ENCODE data around the gene LY9. TPM values are rescaled to one million over a fixed set of nuclear protein-coding genes. Genes with fewer than 3 reads are reported as not detected.

The LY9 gene
- total and polyA plus RNA-seq, 4 donors, result 0.21 to 1.5 (median 0.63) TPM

GRCh38 chr1:160807738-160808137 is 11.8 kb downstream of the LY9 start (continued):
- TF ChIP-seq, protein P1, sequence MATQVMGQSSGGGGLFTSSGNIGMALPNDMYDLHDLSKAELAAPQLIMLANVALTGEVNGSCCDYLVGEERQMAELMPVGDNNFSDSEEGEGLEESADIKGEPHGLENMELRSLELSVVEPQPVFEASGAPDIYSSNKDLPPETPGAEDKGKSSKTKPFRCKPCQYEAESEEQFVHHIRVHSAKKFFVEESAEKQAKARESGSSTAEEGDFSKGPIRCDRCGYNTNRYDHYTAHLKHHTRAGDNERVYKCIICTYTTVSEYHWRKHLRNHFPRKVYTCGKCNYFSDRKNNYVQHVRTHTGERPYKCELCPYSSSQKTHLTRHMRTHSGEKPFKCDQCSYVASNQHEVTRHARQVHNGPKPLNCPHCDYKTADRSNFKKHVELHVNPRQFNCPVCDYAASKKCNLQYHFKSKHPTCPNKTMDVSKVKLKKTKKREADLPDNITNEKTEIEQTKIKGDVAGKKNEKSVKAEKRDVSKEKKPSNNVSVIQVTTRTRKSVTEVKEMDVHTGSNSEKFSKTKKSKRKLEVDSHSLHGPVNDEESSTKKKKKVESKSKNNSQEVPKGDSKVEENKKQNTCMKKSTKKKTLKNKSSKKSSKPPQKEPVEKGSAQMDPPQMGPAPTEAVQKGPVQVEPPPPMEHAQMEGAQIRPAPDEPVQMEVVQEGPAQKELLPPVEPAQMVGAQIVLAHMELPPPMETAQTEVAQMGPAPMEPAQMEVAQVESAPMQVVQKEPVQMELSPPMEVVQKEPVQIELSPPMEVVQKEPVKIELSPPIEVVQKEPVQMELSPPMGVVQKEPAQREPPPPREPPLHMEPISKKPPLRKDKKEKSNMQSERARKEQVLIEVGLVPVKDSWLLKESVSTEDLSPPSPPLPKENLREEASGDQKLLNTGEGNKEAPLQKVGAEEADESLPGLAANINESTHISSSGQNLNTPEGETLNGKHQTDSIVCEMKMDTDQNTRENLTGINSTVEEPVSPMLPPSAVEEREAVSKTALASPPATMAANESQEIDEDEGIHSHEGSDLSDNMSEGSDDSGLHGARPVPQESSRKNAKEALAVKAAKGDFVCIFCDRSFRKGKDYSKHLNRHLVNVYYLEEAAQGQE (IDR thresholded peaks at IDR 0.05), result no peak
- TF ChIP-seq, protein P2, sequence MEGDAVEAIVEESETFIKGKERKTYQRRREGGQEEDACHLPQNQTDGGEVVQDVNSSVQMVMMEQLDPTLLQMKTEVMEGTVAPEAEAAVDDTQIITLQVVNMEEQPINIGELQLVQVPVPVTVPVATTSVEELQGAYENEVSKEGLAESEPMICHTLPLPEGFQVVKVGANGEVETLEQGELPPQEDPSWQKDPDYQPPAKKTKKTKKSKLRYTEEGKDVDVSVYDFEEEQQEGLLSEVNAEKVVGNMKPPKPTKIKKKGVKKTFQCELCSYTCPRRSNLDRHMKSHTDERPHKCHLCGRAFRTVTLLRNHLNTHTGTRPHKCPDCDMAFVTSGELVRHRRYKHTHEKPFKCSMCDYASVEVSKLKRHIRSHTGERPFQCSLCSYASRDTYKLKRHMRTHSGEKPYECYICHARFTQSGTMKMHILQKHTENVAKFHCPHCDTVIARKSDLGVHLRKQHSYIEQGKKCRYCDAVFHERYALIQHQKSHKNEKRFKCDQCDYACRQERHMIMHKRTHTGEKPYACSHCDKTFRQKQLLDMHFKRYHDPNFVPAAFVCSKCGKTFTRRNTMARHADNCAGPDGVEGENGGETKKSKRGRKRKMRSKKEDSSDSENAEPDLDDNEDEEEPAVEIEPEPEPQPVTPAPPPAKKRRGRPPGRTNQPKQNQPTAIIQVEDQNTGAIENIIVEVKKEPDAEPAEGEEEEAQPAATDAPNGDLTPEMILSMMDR (IDR thresholded peaks at IDR 0.05; ENCODE audit: low read depth, low read length, missing input control), result no peak
- TF ChIP-seq FOXA1 (IDR thresholded peaks at IDR 0.05) (no peak), FOXA2 (IDR thresholded peaks at IDR 0.05) (no peak), RAD21 (IDR thresholded peaks at IDR 0.05) (no peak), YY1 (IDR thresholded peaks at IDR 0.05) (no peak)

DNA sequence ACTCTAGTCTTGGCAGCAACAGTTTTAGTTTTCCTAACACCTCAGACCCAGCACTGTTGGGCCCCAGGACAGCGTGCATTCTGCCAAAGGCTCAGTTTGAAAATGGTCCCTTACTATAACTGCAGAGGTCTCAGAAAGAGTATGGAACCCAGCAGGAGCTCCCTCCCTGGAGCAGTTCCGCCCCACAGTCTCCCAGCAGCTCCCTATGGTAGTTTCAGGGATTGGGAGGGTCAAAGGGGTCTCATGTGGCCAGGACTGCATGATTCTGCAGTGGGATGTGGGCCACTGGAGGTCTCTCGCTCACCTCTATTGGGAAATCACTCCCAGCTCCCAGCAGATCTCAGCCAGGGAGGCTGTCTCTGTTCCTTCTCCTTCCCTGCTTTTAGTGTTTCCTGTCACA is 12.3 kb downstream of the LY9 start:
- Histone ChIP-seq H3K36me3 (ENCODE audit: control insufficient read depth in 4 of 4, insufficient read depth in 3 of 4, low read depth in 1 of 4, low read length in 3 of 4) (no peaks in the 10 kb centered on the region), H3K27ac (ENCODE audit: low read depth in 1 of 2, low read length in 2 of 2) (no peak overlapping the region), H3K9me3 (ENCODE audit: control insufficient read depth in 4 of 4, low read length in 3 of 4) (peaks cover 0 to 2% (median 0%) of the 10 kb centered on the region in 4 donors), H3K9ac (ENCODE audit: low read depth in 1 of 2, low read length in 2 of 2) (no peak overlapping the region), H3K4me1 (ENCODE audit: control insufficient read depth in 4 of 4, insufficient read depth in 4 of 4, low read length in 3 of 4) (no peaks in the 10 kb centered on the region), H3K27me3 (ENCODE audit: control insufficient read depth in 4 of 4, insufficient read depth in 4 of 4, low read length in 3 of 4) (no peaks in the 10 kb centered on the region), H3K4me3 (ENCODE audit: low read depth in 1 of 3, low read length in 3 of 3) (no peak overlapping the region)
- TF ChIP-seq TAF1 (conservative IDR thresholded peaks at IDR 0.05) (no peak), EGR1 (IDR thresholded peaks at IDR 0.05; ENCODE audit: low read depth in 2 of 2) (no peak), JUND (IDR thresholded peaks at IDR 0.05) (no peak), ZBTB33 (IDR thresholded peaks at IDR 0.05) (no peak), HNF4G (IDR thresholded peaks at IDR 0.05) (no peak), SP1 (IDR thresholded peaks at IDR 0.05) (no peak), FOXA1 (IDR thresholded peaks at IDR 0.05) (no peak), RAD21 (IDR thresholded peaks at IDR 0.05) (no peak), YY1 (IDR thresholded peaks at IDR 0.05) (no peak), NR2F2 (IDR thresholded peaks at IDR 0.05) (no peak), RXRA (IDR thresholded peaks at IDR 0.05) (no peak), GABPA (IDR thresholded peaks at IDR 0.05 in 1 of 2, conservative IDR thresholded peaks at IDR 0.05 in 1 of 2) (no peak), ATF3 (IDR thresholded peaks at IDR 0.05) (no peak), HNF4A (conservative IDR thresholded peaks at IDR 0.05) (no peak), FOXA2 (IDR thresholded peaks at IDR 0.05) (no peak)
- TF ChIP-seq, protein P3, sequence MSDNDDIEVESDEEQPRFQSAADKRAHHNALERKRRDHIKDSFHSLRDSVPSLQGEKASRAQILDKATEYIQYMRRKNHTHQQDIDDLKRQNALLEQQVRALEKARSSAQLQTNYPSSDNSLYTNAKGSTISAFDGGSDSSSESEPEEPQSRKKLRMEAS (IDR thresholded peaks at IDR 0.05), result no peak
- TF ChIP-seq, protein P1 (IDR thresholded peaks at IDR 0.05), result no peak
- TF ChIP-seq, protein P2 (IDR thresholded peaks at IDR 0.05; ENCODE audit: low read depth, low read length, missing input control), result no peak
- 94% methylated on average over 3 of the region's 3 CpGs for WGBS
- DNase-seq (ENCODE audit: low spot score), result no peak
